Breast epithelium (tissue), 4 donors: ENCODE data around the gene UNKL. TPM values are rescaled to one million over a fixed set of nuclear protein-coding genes. Genes with fewer than 3 reads are reported as not detected.

Experiments used
- DNase-seq, 2 donors: peaks; one replicate each; pipeline ENCODE4 v3.0.0-alpha.2; 2019; ENCODE audit warnings: low spot score in 2 of 2
- H3K27ac ChIP-seq, 2 donors: fragments of 200-600 bp; sonication (generic) in 1 of 2; one replicate each; pipeline ENCODE4 v1.5.1; 2016 to 2019; ENCODE audit warnings: mild to moderate bottlenecking in 1 of 2
- H3K27me3 ChIP-seq, 2 donors: fragments of 200-600 bp; sonication (generic) in 1 of 2; one replicate each; pipeline versions ENCODE4 v1.5.1 to v1.6.0; 2017 to 2019; ENCODE audit warnings: control low read depth in 1 of 2, mild to moderate bottlenecking in 1 of 2
- H3K36me3 ChIP-seq: fragments of 200-600 bp; one replicate; pipeline ENCODE4 v1.5.1; 2019
- H3K4me1 ChIP-seq, 2 donors: fragments of 200-600 bp; sonication (generic); one replicate each; pipeline ENCODE4 v1.5.1; 2016 to 2019; ENCODE audit warnings: control low read depth in 1 of 2
- H3K4me3 ChIP-seq, 3 donors: fragments of 200-600 bp; sonication (generic); 1 replicate in 2 of 3; 2 replicates in 1 of 3; pipeline ENCODE4 v1.5.1; 2016 to 2019; ENCODE audit warnings: mild to moderate bottlenecking in 3 of 3, moderate library complexity in 2 of 3
- H3K9me3 ChIP-seq, 2 donors: fragments of 200-600 bp; sonication (generic) in 1 of 2; one replicate each; pipeline ENCODE4 v1.5.1; 2016 to 2019; ENCODE audit warnings: control low read depth in 1 of 2
- CTCF ChIP-seq, 3 donors: fragments of 450-650 bp; IDR thresholded peaks; one replicate each; pipeline ENCODE4 v1.5.1; 2016 to 2017; ENCODE audit warnings: antibody characterized with exemption in 3 of 3, mild to moderate bottlenecking in 3 of 3, moderate library complexity in 3 of 3
- POLR2A ChIP-seq: fragments of 450-650 bp; IDR thresholded peaks from one replicate; pipeline ENCODE4 v1.6.1; 2016; ENCODE audit warnings: antibody characterized with exemption, mild to moderate bottlenecking, moderate library complexity
- POLR2AphosphoS5 ChIP-seq, 3 donors: sonication (generic); formaldehyde crosslinking; IDR thresholded peaks; one replicate each; pipeline ENCODE4 v1.6.1; 2017; ENCODE audit warnings: antibody characterized with exemption in 3 of 3
- intact Hi-C: fragments of 100-400 bp; cut with DNase I; formaldehyde crosslinking; loops from one replicate; pipeline ENCODE4 v1.15.1; 2023; ENCODE audit warnings: low total_unique reads
- total RNA-seq, 3 donors: library from RNA; depleted of rRNA; stranded (reverse); fragments of >200 nt; gene quantifications; one replicate each; pipeline ENCODE4 v1.1.0, GENCODE V29; 2016

UNKL gene
- total RNA-seq, 3 donors from 2014 or later: 18.6 to 28.5 (median 27.5) TPM

- intact Hi-C loops: no loop called here
- DNase-seq: no peak
- no peak for TF ChIP-seq CTCF (IDR thresholded peaks at IDR 0.05)
- TF ChIP-seq POLR2AphosphoS5 (IDR thresholded peaks at IDR 0.05): no peak
- no peak for TF ChIP-seq POLR2A
- no peak overlapping the region for H3K4me3 ChIP-seq
- no peaks in the 10 kb centered on the region for H3K9me3 ChIP-seq
- peak overlapping the region; percentile 19 to 59 for H3K27ac ChIP-seq
- H3K36me3 ChIP-seq: peaks cover 14% of the 10 kb centered on the region
- H3K27me3 ChIP-seq: no peaks in the 10 kb centered on the region
- H3K4me1 ChIP-seq: peaks cover 7 to 10% of the 10 kb centered on the region in 2 donors
These were observed 90.1 kb downstream of the UNKL start for GRCh38 chr16:1324286-1324826.

GRCh38 chr16:1323296-1324239, 90.9 kb downstream of the UNKL start:
- H3K9me3 ChIP-seq: no peaks in the 10 kb centered on the region
- H3K4me1 ChIP-seq: peaks cover 7 to 10% of the 10 kb centered on the region in 2 donors
- H3K27ac ChIP-seq: peak overlapping the region; percentile 59 to 72
- H3K36me3 ChIP-seq: peaks cover 14% of the 10 kb centered on the region
- intact Hi-C loops: no loop called here
- no peak overlapping the region for H3K4me3 ChIP-seq
- DNase-seq: peak in 1 of 2 donors; percentile 38
- no peaks in the 10 kb centered on the region for H3K27me3 ChIP-seq
- TF ChIP-seq POLR2A (no peak), CTCF (IDR thresholded peaks at IDR 0.05) (no peak), POLR2AphosphoS5 (IDR thresholded peaks at IDR 0.05) (no peak)

- Histone ChIP-seq H3K9me3 (no peaks in the 10 kb centered on the region), H3K27me3 (no peaks in the 10 kb centered on the region), H3K27ac (no peak overlapping the region), H3K36me3 (peaks cover 19% of the 10 kb centered on the region), H3K4me3 (no peak overlapping the region), H3K4me1 (peaks cover 7 to 10% of the 10 kb centered on the region in 2 donors)
- TF ChIP-seq CTCF (IDR thresholded peaks at IDR 0.05) (no peak), POLR2A (no peak), POLR2AphosphoS5 (IDR thresholded peaks at IDR 0.05) (no peak)
- intact Hi-C loops: no loop called here
- DNase-seq: no peak
These were observed 92.1 kb downstream of the UNKL start for GRCh38 chr16:1322407-1322806.

- Histone ChIP-seq H3K36me3 (peaks cover 19% of the 10 kb centered on the region), H3K27me3 (no peaks in the 10 kb centered on the region)
- intact Hi-C loops: no loop called here
These were observed 93.8 kb downstream of the UNKL start for GRCh38 chr16:1320658-1321240.

More at GRCh38 chr16:1320658-1321240, 93.8 kb downstream of the UNKL start:
- H3K4me3 ChIP-seq: no peak overlapping the region
- H3K9me3 ChIP-seq: no peaks in the 10 kb centered on the region
- H3K4me1 ChIP-seq: peaks cover 7 to 10% of the 10 kb centered on the region in 2 donors
- DNase-seq: no peak
- TF ChIP-seq CTCF (IDR thresholded peaks at IDR 0.05): no peak
- TF ChIP-seq POLR2AphosphoS5 (IDR thresholded peaks at IDR 0.05): no peak
- TF ChIP-seq POLR2A: no peak
- H3K27ac ChIP-seq: no peak overlapping the region
